ENCODE data around the gene TXNDC5. TPM values are rescaled to one million over a fixed set of nuclear protein-coding genes. Genes with fewer than 3 reads are reported as not detected.
"Not testable (repeated sequence)": the region's sequence is repeated elsewhere in the genome, so short reads cannot be mapped to it uniquely, and the experiment has no call there.

Gene TXNDC5
- total and polyA plus RNA-seq, 9 donors: 88.0 to 272 (median 107) TPM

- no peak for DNase-seq
- whole genome bisulfite sequencing, 3 donors: 94 to 96% (median 96%) methylated on average over 9 of the region's 9 CpGs
- TF ChIP-seq EP300 (IDR thresholded peaks at IDR 0.05) (no peak), CTCF (IDR thresholded peaks at IDR 0.05) (no peak), POLR2A (IDR thresholded peaks at IDR 0.05) (no peak)
- H3K27me3 ChIP-seq: no peaks in the 10 kb centered on the region
- H3K9me3 ChIP-seq: no peaks in the 10 kb centered on the region
- H3K27ac ChIP-seq: no peak overlapping the region
- no peaks in the 10 kb centered on the region for H3K36me3 ChIP-seq
- no peak overlapping the region for H3K4me3 ChIP-seq
- intact Hi-C loops (cut with DNase I): no loop called here
- H3K4me1 ChIP-seq (ENCODE audit: insufficient read depth): peaks cover 8% of the 10 kb centered on the region
Measured at GRCh38 chr6:7901056-7901455, 9.5 kb downstream of the TXNDC5 start.

- Histone ChIP-seq H3K9me3 (no peaks in the 10 kb centered on the region), H3K4me1 (ENCODE audit: insufficient read depth) (peaks cover 8% of the 10 kb centered on the region), H3K36me3 (no peaks in the 10 kb centered on the region), H3K4me3 (no peak overlapping the region), H3K27ac (no peak overlapping the region), H3K27me3 (no peaks in the 10 kb centered on the region)
- intact Hi-C loops (cut with DNase I): no loop called here
- 76 to 89% (median 78%) methylated on average over 2 of the region's 2 CpGs for WGBS, 3 donors
- no peak for DNase-seq
- no peak for TF ChIP-seq EP300 (IDR thresholded peaks at IDR 0.05)
- TF ChIP-seq CTCF (IDR thresholded peaks at IDR 0.05): no peak
Measured at GRCh38 chr6:7900621-7901020, 10.0 kb downstream of the TXNDC5 start.

GRCh38 chr6:7899889-7900213, 10.7 kb downstream of the TXNDC5 start:
- H3K4me3 ChIP-seq: no peak overlapping the region
- DNase-seq: no peak
- H3K27ac ChIP-seq: no peak overlapping the region
- no peaks in the 10 kb centered on the region for H3K36me3 ChIP-seq
- TF ChIP-seq POLR2A (IDR thresholded peaks at IDR 0.05) (no peak), EP300 (IDR thresholded peaks at IDR 0.05) (no peak), CTCF (IDR thresholded peaks at IDR 0.05) (no peak)
- WGBS, 3 donors: 6 to 26% (median 7%) methylated on average over 4 of the region's 4 CpGs
- H3K9me3 ChIP-seq: no peaks in the 10 kb centered on the region
- H3K4me1 ChIP-seq (ENCODE audit: insufficient read depth): peaks cover 7% of the 10 kb centered on the region
- intact Hi-C loops (cut with DNase I): no loop called here
- no peaks in the 10 kb centered on the region for H3K27me3 ChIP-seq

GRCh38 chr6:7899101-7899888, 11.3 kb downstream of the TXNDC5 start:
- H3K4me1 ChIP-seq (ENCODE audit: insufficient read depth): peaks cover 5% of the 10 kb centered on the region
- no peak overlapping the region for H3K4me3 ChIP-seq
- H3K27ac ChIP-seq: no peak overlapping the region
- H3K9me3 ChIP-seq: no peaks in the 10 kb centered on the region
- H3K36me3 ChIP-seq: no peaks in the 10 kb centered on the region
- TF ChIP-seq EP300 (IDR thresholded peaks at IDR 0.05): no peak
- no peak for TF ChIP-seq CTCF (IDR thresholded peaks at IDR 0.05)
- TF ChIP-seq POLR2A (IDR thresholded peaks at IDR 0.05): no peak
- H3K27me3 ChIP-seq: no peaks in the 10 kb centered on the region
- DNase-seq: no peak
- intact Hi-C loops (cut with DNase I): no loop called here
- WGBS, 3 donors: 28 to 37% (median 36%) methylated on average over 5 of the region's 5 CpGs

- DNase-seq; H3K4me3 ChIP-seq; H3K27me3 ChIP-seq; H3K9me3 ChIP-seq; intact Hi-C loops (cut with DNase I); H3K4me1 ChIP-seq (ENCODE audit: insufficient read depth); H3K36me3 ChIP-seq; H3K27ac ChIP-seq: not testable (repeated sequence)
- WGBS, 3 donors: 86 to 89% (median 89%) methylated on average over 8 of the region's 8 CpGs
Measured at GRCh38 chr6:7898193-7898586, 12.4 kb downstream of the TXNDC5 start.
